ENCODE measurements around the gene GPS2. TPM values are rescaled to one million over a fixed set of nuclear protein-coding genes. Genes with fewer than 3 reads are reported as not detected.

Gene GPS2
- total and polyA plus RNA-seq, 2 experiments from 2014 or later: 34.5 to 103 TPM

DNA sequence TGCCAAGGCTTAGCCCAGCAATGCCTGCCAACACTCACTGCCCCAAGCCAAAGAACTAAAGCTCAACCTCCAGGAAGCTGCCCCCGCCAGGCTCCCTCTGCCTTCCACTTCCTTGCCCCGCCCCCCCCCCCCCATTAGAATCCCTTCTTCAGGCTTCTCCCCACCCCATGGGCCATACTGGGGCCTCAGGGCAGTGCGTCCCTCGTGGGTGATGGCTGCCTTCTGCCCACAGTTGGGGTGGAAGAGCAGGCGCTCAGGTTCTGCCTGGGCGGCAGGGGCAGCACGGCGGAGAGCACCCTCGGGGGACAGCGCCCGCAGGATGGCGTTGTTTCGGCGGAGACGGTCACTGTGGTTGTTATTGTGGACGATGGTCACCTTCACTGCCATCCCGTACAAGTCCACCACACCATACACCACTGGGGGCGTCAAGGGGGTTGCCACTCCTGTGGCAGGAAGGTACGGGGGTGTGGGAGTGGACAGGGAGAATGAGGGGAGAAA, 9.9 kb upstream of the GPS2 start:
- no peaks in the 10 kb centered on the region for H3K9me2 ChIP-seq (replicated peaks; ENCODE audit: insufficient read depth)
- no peak overlapping the region for H2AFZ ChIP-seq
- no peaks in the 10 kb centered on the region for H3K9me3 ChIP-seq (ENCODE audit: low read depth)
- no peak for DNase-seq (ENCODE audit: low spot score)
- H3K4me1 ChIP-seq (ENCODE audit: insufficient read depth): peaks cover 5% of the 10 kb centered on the region
- H3K4me3 ChIP-seq: no peak overlapping the region
- no peaks in the 10 kb centered on the region for H4K20me1 ChIP-seq (ENCODE audit: insufficient read depth, poor library complexity, severe bottlenecking)
- no peaks in the 10 kb centered on the region for H3K36me3 ChIP-seq (replicated peaks; ENCODE audit: insufficient read depth, low read depth)
- TF ChIP-seq, protein P1, sequence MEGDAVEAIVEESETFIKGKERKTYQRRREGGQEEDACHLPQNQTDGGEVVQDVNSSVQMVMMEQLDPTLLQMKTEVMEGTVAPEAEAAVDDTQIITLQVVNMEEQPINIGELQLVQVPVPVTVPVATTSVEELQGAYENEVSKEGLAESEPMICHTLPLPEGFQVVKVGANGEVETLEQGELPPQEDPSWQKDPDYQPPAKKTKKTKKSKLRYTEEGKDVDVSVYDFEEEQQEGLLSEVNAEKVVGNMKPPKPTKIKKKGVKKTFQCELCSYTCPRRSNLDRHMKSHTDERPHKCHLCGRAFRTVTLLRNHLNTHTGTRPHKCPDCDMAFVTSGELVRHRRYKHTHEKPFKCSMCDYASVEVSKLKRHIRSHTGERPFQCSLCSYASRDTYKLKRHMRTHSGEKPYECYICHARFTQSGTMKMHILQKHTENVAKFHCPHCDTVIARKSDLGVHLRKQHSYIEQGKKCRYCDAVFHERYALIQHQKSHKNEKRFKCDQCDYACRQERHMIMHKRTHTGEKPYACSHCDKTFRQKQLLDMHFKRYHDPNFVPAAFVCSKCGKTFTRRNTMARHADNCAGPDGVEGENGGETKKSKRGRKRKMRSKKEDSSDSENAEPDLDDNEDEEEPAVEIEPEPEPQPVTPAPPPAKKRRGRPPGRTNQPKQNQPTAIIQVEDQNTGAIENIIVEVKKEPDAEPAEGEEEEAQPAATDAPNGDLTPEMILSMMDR (IDR thresholded peaks at IDR 0.05; ENCODE audit: poor library complexity): no peak
- no peak for TF ChIP-seq EZH2 (IDR thresholded peaks at IDR 0.05; ENCODE audit: borderline replicate concordance)
- TF ChIP-seq EZH2phosphoT487 (IDR thresholded peaks at IDR 0.05; ENCODE audit: low read depth, severe bottlenecking, unreplicated experiment): no peak
- H3K79me2 ChIP-seq: peaks cover 17% of the 10 kb centered on the region
- WGBS (ENCODE audit: low lambda C conversion rate, missing lambda C conversion rate): 98% methylated on average over 17 of the region's 19 CpGs
- no peak overlapping the region for H3K27ac ChIP-seq
- no peak overlapping the region for H3K4me2 ChIP-seq
- no peaks in the 10 kb centered on the region for H3K27me3 ChIP-seq

DNA sequence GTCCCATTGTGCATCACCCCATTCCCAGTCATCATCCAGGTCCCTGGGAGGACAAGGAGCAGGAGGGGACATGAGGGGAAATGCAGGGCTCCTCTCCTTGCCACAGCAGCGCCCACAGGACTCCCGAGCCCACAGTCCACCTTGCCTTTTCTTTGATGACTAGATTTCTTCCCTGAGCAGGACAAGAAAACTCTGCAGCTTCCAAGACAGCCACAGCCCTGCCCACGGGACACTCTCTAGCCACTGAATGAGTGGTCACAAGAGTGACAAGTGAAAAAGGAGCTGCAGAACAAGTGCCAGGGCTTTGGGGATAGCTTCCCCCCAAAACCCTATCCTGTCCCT, 9.2 kb upstream of the GPS2 start:
- H2AFZ ChIP-seq: no peak overlapping the region
- no peaks in the 10 kb centered on the region for H3K36me3 ChIP-seq (replicated peaks; ENCODE audit: insufficient read depth, low read depth)
- DNase-seq (ENCODE audit: low spot score): no peak
- no peaks in the 10 kb centered on the region for H3K9me3 ChIP-seq (ENCODE audit: low read depth)
- WGBS (ENCODE audit: low lambda C conversion rate, missing lambda C conversion rate): 89% methylated on average over 3 of the region's 3 CpGs
- H3K4me3 ChIP-seq: no peak overlapping the region
- no peak for TF ChIP-seq EZH2phosphoT487 (IDR thresholded peaks at IDR 0.05; ENCODE audit: low read depth, severe bottlenecking, unreplicated experiment)
- no peak for TF ChIP-seq EZH2 (IDR thresholded peaks at IDR 0.05; ENCODE audit: borderline replicate concordance)
- TF ChIP-seq, protein P1 (IDR thresholded peaks at IDR 0.05; ENCODE audit: poor library complexity): no peak
- H3K27me3 ChIP-seq: no peaks in the 10 kb centered on the region
- peaks cover 17% of the 10 kb centered on the region for H3K79me2 ChIP-seq
- no peak overlapping the region for H3K4me2 ChIP-seq
- no peak overlapping the region for H3K27ac ChIP-seq
- H3K4me1 ChIP-seq (ENCODE audit: insufficient read depth): peaks cover 5% of the 10 kb centered on the region
- H4K20me1 ChIP-seq (ENCODE audit: insufficient read depth, poor library complexity, severe bottlenecking): no peaks in the 10 kb centered on the region
- no peaks in the 10 kb centered on the region for H3K9me2 ChIP-seq (replicated peaks; ENCODE audit: insufficient read depth)

DNA sequence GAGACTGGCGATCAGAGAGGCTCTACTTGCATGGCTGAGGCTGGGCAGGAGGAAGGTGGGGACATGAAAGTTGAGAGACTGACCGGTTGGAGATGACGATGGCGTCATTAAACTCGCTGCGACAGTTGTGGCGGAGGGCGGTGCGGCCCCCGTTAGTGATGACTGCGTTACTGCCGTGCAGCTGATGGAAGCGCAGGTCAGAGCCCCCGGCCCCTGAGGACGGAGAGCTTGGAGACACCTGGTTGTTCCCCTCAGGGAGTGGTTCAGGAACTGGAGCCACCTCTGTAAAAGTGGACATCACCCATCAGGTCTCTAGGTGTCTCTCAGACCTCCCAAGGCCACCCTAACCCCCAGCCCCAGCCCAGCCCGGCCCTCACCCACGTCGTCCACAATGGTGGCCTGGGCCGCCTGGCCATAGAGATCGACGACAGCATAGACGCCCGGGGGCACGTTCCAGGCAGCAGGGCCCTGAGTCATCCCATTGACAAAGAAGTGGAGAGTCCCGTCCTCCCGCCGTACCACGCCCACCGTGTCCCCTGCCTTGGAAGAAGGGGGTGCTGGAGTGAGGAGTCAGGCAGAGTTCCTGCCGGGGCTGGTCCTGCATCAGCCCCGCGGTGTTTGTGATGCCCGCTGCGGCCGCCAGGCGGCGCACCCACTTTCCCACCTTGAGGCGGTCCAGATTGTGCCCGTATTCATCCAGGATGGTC, 8.7 kb upstream of the GPS2 start:
- H3K79me2 ChIP-seq: peaks cover 17% of the 10 kb centered on the region
- no peaks in the 10 kb centered on the region for H3K36me3 ChIP-seq (replicated peaks; ENCODE audit: insufficient read depth, low read depth)
- peaks cover 5% of the 10 kb centered on the region for H3K4me1 ChIP-seq (ENCODE audit: insufficient read depth)
- no peak overlapping the region for H3K4me3 ChIP-seq
- no peaks in the 10 kb centered on the region for H3K9me3 ChIP-seq (ENCODE audit: low read depth)
- no peaks in the 10 kb centered on the region for H3K9me2 ChIP-seq (replicated peaks; ENCODE audit: insufficient read depth)
- no peaks in the 10 kb centered on the region for H3K27me3 ChIP-seq
- no peak overlapping the region for H3K4me2 ChIP-seq
- H3K27ac ChIP-seq: no peak overlapping the region
- peak; percentile 49 for DNase-seq (ENCODE audit: low spot score)
- 75% methylated on average over 39 of the region's 39 CpGs for WGBS (ENCODE audit: low lambda C conversion rate, missing lambda C conversion rate)
- H4K20me1 ChIP-seq (ENCODE audit: insufficient read depth, poor library complexity, severe bottlenecking): no peaks in the 10 kb centered on the region
- H2AFZ ChIP-seq: no peak overlapping the region
- TF ChIP-seq, protein P1 (IDR thresholded peaks at IDR 0.05; ENCODE audit: poor library complexity): peak; percentile 61
- TF ChIP-seq EZH2phosphoT487 (IDR thresholded peaks at IDR 0.05; ENCODE audit: low read depth, severe bottlenecking, unreplicated experiment): no peak

All from hepatocyte (in vitro differentiated cells).